Calu3 (cell line): ENCODE data around the gene SPACA1. TPM values are rescaled to one million over a fixed set of nuclear protein-coding genes. Genes with fewer than 3 reads are reported as not detected.

Source experiments
- BruUV-seq: library from RNA; stranded (reverse); fragments of 400-500 nt; replicated peaks from 2 replicates; lab custom pipeline; 2021; lab: Mats Ljungman, UMichigan
- CTCF ChIA-PET: fragments of 300-600 bp; sonication (Branson Sonifier 250); formaldehyde crosslinking; loops from one replicate; lab custom pipeline; 2022; ENCODE audit warnings: antibody characterized with exemption; lab: Charles Lee
- DNase-seq: peaks from one replicate; pipeline ENCODE4 v3.0.0; 2022
- H3K27ac Mint-ChIP-seq: one replicate; pipeline ENCODE4 v1.8.0; 2022; ENCODE audit warnings: mixed read lengths; ENCODE audit not compliant: unreplicated experiment
- H3K27me3 Mint-ChIP-seq: one replicate; pipeline ENCODE4 v1.8.0; 2022; ENCODE audit warnings: mixed read lengths; ENCODE audit not compliant: unreplicated experiment
- H3K36me3 Mint-ChIP-seq: one replicate; pipeline ENCODE4 v1.8.0; 2022; ENCODE audit warnings: mild to moderate bottlenecking, moderate library complexity, mixed read lengths; ENCODE audit not compliant: insufficient read depth, unreplicated experiment
- H3K4me1 Mint-ChIP-seq: one replicate; pipeline ENCODE4 v1.8.0; 2022; ENCODE audit warnings: mild to moderate bottlenecking, low read depth, mixed read lengths; ENCODE audit not compliant: unreplicated experiment
- H3K4me3 Mint-ChIP-seq: one replicate; pipeline ENCODE4 v1.8.0; 2022; ENCODE audit warnings: mild to moderate bottlenecking, low read depth, moderate library complexity, mixed read lengths; ENCODE audit not compliant: unreplicated experiment
- H3K9me3 Mint-ChIP-seq: one replicate; pipeline ENCODE4 v1.8.0; 2022; ENCODE audit warnings: low read depth, mixed read lengths; ENCODE audit not compliant: unreplicated experiment
- intact Hi-C: fragments of 100-400 bp; cut with micrococcal nuclease; formaldehyde crosslinking; loops from one replicate; pipeline ENCODE4 v1.10.0; 2022; ENCODE audit not compliant: unreplicated experiment
- total RNA-seq: library from RNA; stranded (reverse); gene quantifications from 2 replicates; pipeline ENCODE4 v1.2.3, GENCODE V29; 2022
- TF ChIP-seq, protein P1 (sequence below): fragments of 200-600 bp; IDR thresholded peaks from one replicate; pipeline ENCODE4 v1.8.0; 2022; ENCODE audit warnings: antibody characterized with exemption; ENCODE audit not compliant: unreplicated experiment

The SPACA1 gene
- total RNA-seq, 1 experiment from 2014 or later = not detected

DNA sequence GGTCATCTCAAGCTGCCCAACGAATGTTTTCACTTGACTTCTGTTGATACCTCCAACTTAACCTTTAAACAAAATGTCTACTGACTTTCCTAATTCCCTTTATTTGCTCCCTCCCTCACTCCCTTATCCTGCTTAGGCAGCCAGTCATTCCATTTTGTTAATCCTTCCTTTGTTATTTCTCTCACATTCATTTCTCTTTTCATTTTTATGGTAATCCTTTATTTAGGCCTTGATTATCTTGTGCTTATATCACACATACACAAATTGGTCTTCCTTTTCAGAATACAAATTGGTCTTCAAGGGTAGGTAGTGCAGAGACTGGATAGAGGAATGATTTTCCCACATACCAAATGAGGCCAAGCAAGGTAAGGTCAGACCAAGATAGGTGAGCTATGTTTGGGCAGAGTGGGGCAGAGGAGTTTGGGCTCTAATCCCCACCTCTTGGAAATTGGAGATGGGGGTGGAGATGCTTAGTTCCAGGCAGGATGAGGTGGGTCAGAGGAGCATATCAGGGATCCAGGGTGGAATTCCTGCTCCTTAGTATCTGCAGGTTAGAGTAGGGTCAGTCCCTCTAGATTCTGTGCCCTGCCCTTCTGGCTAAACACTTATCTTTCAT is 2.0 kb upstream of the SPACA1 start:
- no peaks in the 10 kb centered on the region for H3K4me1 Mint-ChIP-seq
- TF ChIP-seq, protein P1, sequence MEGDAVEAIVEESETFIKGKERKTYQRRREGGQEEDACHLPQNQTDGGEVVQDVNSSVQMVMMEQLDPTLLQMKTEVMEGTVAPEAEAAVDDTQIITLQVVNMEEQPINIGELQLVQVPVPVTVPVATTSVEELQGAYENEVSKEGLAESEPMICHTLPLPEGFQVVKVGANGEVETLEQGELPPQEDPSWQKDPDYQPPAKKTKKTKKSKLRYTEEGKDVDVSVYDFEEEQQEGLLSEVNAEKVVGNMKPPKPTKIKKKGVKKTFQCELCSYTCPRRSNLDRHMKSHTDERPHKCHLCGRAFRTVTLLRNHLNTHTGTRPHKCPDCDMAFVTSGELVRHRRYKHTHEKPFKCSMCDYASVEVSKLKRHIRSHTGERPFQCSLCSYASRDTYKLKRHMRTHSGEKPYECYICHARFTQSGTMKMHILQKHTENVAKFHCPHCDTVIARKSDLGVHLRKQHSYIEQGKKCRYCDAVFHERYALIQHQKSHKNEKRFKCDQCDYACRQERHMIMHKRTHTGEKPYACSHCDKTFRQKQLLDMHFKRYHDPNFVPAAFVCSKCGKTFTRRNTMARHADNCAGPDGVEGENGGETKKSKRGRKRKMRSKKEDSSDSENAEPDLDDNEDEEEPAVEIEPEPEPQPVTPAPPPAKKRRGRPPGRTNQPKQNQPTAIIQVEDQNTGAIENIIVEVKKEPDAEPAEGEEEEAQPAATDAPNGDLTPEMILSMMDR = no peak
- H3K9me3 Mint-ChIP-seq = no peaks in the 10 kb centered on the region
- BruUV-seq = no TSS peak
- no peak for DNase-seq
- CTCF ChIA-PET = no interaction called here
- H3K27me3 Mint-ChIP-seq = no peaks in the 10 kb centered on the region
- intact Hi-C loops = no loop called here
- H3K36me3 Mint-ChIP-seq = no peaks in the 10 kb centered on the region
- H3K4me3 Mint-ChIP-seq = no peak overlapping the region
- H3K27ac Mint-ChIP-seq = no peak overlapping the region

DNA sequence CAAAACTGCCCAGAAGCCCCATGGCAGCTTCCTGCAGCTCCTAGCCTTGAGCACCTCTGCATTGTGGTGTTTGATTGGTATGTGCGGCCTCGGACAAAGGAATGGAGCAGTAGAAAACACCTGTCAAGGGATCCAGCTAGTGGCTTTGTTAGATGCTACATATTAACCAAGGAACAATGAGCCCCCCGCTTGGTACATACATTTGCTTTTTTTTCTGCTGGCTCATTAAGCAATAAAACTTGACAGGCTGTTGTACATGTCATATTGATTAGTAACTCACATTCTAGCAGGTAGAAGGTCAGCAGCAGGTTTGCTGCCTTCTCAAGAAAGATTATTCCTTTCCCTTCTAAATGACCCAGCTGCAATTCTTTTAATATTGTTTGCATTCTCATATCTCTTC is 937 bp downstream of the SPACA1 start:
- TF ChIP-seq, protein P1 = no peak
- BruUV-seq = no TSS peak
- Mint-ChIP-seq H3K4me1 (no peaks in the 10 kb centered on the region), H3K36me3 (no peaks in the 10 kb centered on the region), H3K9me3 (no peaks in the 10 kb centered on the region), H3K27me3 (no peaks in the 10 kb centered on the region), H3K4me3 (no peak overlapping the region), H3K27ac (no peak overlapping the region)
- DNase-seq = no peak
- CTCF ChIA-PET = no interaction called here
- intact Hi-C loops = no loop called here

DNA sequence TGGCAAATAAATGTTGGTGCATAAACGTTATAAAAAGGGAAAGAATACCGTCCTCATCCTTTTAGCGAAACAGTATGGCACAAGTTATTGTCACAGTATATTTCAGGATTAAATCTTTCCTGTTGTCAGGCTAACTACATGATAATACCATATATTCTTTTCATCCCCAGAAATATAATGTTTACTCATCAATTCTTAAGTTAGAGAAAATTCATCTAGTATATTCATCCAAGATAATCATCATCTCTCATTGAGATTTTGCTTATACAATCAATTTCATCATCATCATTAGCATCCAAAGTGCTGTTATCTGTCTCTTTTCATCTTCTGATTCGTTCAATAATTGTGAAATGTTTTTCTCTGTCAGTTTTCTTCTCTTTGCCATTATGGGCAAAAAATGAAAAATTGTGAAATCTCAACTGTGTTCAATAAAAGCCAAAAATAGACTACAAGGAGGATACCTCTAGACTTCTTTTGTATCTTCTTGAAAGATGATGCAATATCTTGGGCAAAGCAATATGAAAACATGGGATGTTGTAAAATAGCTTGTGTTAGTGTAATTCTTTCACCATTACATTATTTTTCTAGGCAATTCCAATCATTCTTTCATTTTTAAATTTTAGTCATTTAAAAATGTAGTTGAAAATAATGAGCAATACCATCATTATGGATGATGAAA is 2.6 kb downstream of the SPACA1 start:
- DNase-seq = no peak
- H3K4me3 Mint-ChIP-seq = no peak overlapping the region

DNA sequence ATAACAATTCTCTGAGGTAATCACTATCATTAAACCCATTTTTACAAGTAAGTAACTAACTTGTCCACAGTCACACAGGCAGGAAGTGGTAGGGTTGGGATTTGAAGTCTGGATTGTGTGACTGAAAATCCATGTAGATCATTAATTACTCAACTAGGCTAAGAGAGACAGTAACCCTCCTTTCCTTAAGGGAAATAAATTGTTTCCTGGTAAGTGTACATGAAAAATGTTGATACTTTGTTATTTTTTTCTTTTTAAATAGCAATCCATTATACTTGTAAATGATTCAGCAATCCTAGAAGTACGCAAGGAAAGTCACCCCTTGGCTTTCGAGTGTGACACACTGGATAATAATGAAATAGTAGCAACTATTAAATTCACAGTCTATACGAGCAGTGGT is 11.6 kb downstream of the SPACA1 start:
- CTCF ChIA-PET = no interaction called here
- intact Hi-C loops = no loop called here
- Mint-ChIP-seq H3K27me3 (no peaks in the 10 kb centered on the region), H3K4me1 (no peaks in the 10 kb centered on the region), H3K36me3 (no peaks in the 10 kb centered on the region), H3K9me3 (no peaks in the 10 kb centered on the region), H3K4me3 (no peak overlapping the region), H3K27ac (no peak overlapping the region)
- TF ChIP-seq, protein P1 = no peak
- no peak for DNase-seq
- BruUV-seq = no TSS peak

More for the DNA sequence above, 2.6 kb downstream of the SPACA1 start:
- Mint-ChIP-seq H3K27ac (no peak overlapping the region), H3K36me3 (no peaks in the 10 kb centered on the region), H3K27me3 (no peaks in the 10 kb centered on the region), H3K4me1 (no peaks in the 10 kb centered on the region), H3K9me3 (no peaks in the 10 kb centered on the region)
- intact Hi-C loops = no loop called here
- CTCF ChIA-PET = no interaction called here
- BruUV-seq = no TSS peak
- TF ChIP-seq, protein P1 = no peak
